GM21447 (cell line): Measurements from ENCODE around the gene B9D2.
"Not testable (repeated sequence)": the region's sequence is repeated elsewhere in the genome, so short reads cannot be mapped to it uniquely, and the experiment has no call there.

Experiments
- ATAC-seq: cut with Tn5 transposase; IDR thresholded peaks from one replicate; pipeline ENCODE4 v1.9.1; 2021; ENCODE audit not compliant: unreplicated experiment

The B9D2 gene

GRCh38 chr19:41391618-41392017, 27.7 kb upstream of the B9D2 start:
- no peak for ATAC-seq

- ATAC-seq: no peak
These were observed 22.5 kb upstream of the B9D2 start for GRCh38 chr19:41386442-41386841.

GRCh38 chr19:41384351-41384750, 20.4 kb upstream of the B9D2 start:
- ATAC-seq: no peak

GRCh38 chr19:41381536-41381935, 17.6 kb upstream of the B9D2 start:
- not testable (repeated sequence) for ATAC-seq

GRCh38 chr19:41377977-41378709, 14.2 kb upstream of the B9D2 start:
- peak; percentile 62 for ATAC-seq

- no peak for ATAC-seq
These were observed 13.0 kb upstream of the B9D2 start for GRCh38 chr19:41376998-41377365.

GRCh38 chr19:41376241-41376997, 12.5 kb upstream of the B9D2 start, which contains the start of gene TMEM91:
TMEM91 (plus strand) TSS chr19:41376533; CDS start chr19:41378310, 1,777 bp downstream.
- no peak for ATAC-seq

GRCh38 chr19:41373993-41374392, 10.0 kb upstream of the B9D2 start:
- ATAC-seq: no peak

GRCh38 chr19:41372501-41372900, 8.6 kb upstream of the B9D2 start:
- no peak for ATAC-seq

GRCh38 chr19:41371541-41371940, 7.6 kb upstream of the B9D2 start:
- ATAC-seq: no peak

GRCh38 chr19:41371119-41371518, 7.2 kb upstream of the B9D2 start:
- not testable (repeated sequence) for ATAC-seq

- no peak for ATAC-seq
These were observed 5.8 kb upstream of the B9D2 start for GRCh38 chr19:41369769-41370168.

GRCh38 chr19:41367848-41368301, 3.9 kb upstream of the B9D2 start:
- no peak for ATAC-seq

GRCh38 chr19:41366089-41366488, 2.1 kb upstream of the B9D2 start:
- no peak for ATAC-seq

GRCh38 chr19:41364524-41365391, 809 bp upstream of the B9D2 start:
- ATAC-seq: no peak

- no peak for ATAC-seq
These were observed 587 bp downstream of the B9D2 start for GRCh38 chr19:41363371-41363752.

GRCh38 chr19:41362143-41362847, 1.7 kb downstream of the B9D2 start:
- ATAC-seq: no peak

- ATAC-seq: no peak
These were observed 4.2 kb downstream of the B9D2 start for GRCh38 chr19:41359741-41360140.

GRCh38 chr19:41357746-41358145, 6.2 kb downstream of the B9D2 start:
- ATAC-seq: no peak

- no peak for ATAC-seq
These were observed 6.8 kb downstream of the B9D2 start for GRCh38 chr19:41356984-41357739.
